ENCODE data around the gene RGL1.

Gene RGL1

GRCh38 chr1:183879966-183880365 is 75.0 kb downstream of the RGL1 start:
- no peak overlapping the region for H3K4me3 ChIP-seq (ENCODE audit: low read length)
- no peak for TF ChIP-seq CTCF (conservative IDR thresholded peaks at IDR 0.05; ENCODE audit: low read length)
- DNase-seq (ENCODE audit: low read depth) = no peak

- DNase-seq (ENCODE audit: low read depth) = no peak
- H3K4me3 ChIP-seq (ENCODE audit: low read length) = no peak overlapping the region
- TF ChIP-seq CTCF (conservative IDR thresholded peaks at IDR 0.05; ENCODE audit: low read length) = no peak
Measured at GRCh38 chr1:183880531-183881243, 75.8 kb downstream of the RGL1 start.

GRCh38 chr1:183881387-183882131 is 76.6 kb downstream of the RGL1 start:
- peak; percentile 62 for DNase-seq (ENCODE audit: low read depth)

GRCh38 chr1:183882335-183883167 is 77.6 kb downstream of the RGL1 start:
- no peak for TF ChIP-seq CTCF (conservative IDR thresholded peaks at IDR 0.05; ENCODE audit: low read length)
- H3K4me3 ChIP-seq (ENCODE audit: low read length) = no peak overlapping the region
- DNase-seq (ENCODE audit: low read depth) = no peak

More at GRCh38 chr1:183881387-183882131, 76.6 kb downstream of the RGL1 start:
- H3K4me3 ChIP-seq (ENCODE audit: low read length) = no peak overlapping the region
- no peak for TF ChIP-seq CTCF (conservative IDR thresholded peaks at IDR 0.05; ENCODE audit: low read length)

- DNase-seq (ENCODE audit: low read depth) = peak; percentile 33
- H3K4me3 ChIP-seq (ENCODE audit: low read length) = no peak overlapping the region
- no peak for TF ChIP-seq CTCF (conservative IDR thresholded peaks at IDR 0.05; ENCODE audit: low read length)
Measured at GRCh38 chr1:183883623-183884022, 78.7 kb downstream of the RGL1 start.

- no peak for TF ChIP-seq CTCF (conservative IDR thresholded peaks at IDR 0.05; ENCODE audit: low read length)
- DNase-seq (ENCODE audit: low read depth) = no peak
- H3K4me3 ChIP-seq (ENCODE audit: low read length) = no peak overlapping the region
Measured at GRCh38 chr1:183884526-183884925, 79.6 kb downstream of the RGL1 start.

All from AG10803 (cell line).